ENCODE results near the gene CLMP. TPM values are rescaled to one million over a fixed set of nuclear protein-coding genes. Genes with fewer than 3 reads are reported as not detected.

CLMP gene
- total RNA-seq, 1 donor from 2014 or later, result 2.3 TPM

DNA sequence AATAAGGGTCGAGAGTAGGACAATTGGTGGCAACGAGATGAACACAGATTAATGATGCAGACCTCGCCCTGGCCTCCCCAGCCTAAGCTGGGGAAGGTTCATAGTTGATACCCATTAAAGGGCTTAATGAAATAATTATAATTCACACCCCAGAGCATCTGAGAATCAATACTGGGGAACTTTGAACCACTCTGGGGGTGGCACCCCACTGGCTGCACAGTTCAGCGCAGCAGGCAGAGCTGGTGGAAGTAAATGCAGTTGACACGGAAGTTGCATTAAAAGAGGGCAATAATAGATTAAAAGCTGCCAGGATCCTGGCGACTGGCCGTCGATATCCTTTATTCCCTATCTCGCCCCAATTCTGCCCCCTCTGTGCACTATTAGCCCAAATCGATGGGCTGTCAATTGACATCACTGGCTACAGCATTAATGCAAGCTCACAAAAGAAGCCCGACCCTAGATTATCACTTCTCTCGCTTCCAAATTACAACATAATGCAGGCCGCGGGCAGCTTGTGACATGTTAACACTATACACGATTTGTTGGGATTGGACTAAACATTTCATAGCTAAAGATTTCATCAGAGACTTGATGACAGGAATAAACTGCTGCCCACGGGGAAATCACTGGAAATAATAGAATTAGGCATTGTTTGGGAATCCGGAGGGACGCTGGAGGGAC is 147.6 kb downstream of the CLMP start:
- Mint-ChIP-seq H3K36me3 (ENCODE audit: insufficient read depth) (no peaks in the 10 kb centered on the region), H3K27me3 (peaks cover 6% of the 10 kb centered on the region), H3K4me1 (ENCODE audit: low read depth) (no peaks in the 10 kb centered on the region), H3K27ac (no peak overlapping the region), H3K4me3 (ENCODE audit: low read depth) (no peak overlapping the region), H3K9me3 (ENCODE audit: low read depth) (no peaks in the 10 kb centered on the region)
- TF ChIP-seq, protein P1, sequence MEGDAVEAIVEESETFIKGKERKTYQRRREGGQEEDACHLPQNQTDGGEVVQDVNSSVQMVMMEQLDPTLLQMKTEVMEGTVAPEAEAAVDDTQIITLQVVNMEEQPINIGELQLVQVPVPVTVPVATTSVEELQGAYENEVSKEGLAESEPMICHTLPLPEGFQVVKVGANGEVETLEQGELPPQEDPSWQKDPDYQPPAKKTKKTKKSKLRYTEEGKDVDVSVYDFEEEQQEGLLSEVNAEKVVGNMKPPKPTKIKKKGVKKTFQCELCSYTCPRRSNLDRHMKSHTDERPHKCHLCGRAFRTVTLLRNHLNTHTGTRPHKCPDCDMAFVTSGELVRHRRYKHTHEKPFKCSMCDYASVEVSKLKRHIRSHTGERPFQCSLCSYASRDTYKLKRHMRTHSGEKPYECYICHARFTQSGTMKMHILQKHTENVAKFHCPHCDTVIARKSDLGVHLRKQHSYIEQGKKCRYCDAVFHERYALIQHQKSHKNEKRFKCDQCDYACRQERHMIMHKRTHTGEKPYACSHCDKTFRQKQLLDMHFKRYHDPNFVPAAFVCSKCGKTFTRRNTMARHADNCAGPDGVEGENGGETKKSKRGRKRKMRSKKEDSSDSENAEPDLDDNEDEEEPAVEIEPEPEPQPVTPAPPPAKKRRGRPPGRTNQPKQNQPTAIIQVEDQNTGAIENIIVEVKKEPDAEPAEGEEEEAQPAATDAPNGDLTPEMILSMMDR (IDR thresholded peaks at IDR 0.05; ENCODE audit: unreplicated experiment), result no peak
- DNase-seq (ENCODE audit: low spot score, unreplicated experiment), result no peak

DNA sequence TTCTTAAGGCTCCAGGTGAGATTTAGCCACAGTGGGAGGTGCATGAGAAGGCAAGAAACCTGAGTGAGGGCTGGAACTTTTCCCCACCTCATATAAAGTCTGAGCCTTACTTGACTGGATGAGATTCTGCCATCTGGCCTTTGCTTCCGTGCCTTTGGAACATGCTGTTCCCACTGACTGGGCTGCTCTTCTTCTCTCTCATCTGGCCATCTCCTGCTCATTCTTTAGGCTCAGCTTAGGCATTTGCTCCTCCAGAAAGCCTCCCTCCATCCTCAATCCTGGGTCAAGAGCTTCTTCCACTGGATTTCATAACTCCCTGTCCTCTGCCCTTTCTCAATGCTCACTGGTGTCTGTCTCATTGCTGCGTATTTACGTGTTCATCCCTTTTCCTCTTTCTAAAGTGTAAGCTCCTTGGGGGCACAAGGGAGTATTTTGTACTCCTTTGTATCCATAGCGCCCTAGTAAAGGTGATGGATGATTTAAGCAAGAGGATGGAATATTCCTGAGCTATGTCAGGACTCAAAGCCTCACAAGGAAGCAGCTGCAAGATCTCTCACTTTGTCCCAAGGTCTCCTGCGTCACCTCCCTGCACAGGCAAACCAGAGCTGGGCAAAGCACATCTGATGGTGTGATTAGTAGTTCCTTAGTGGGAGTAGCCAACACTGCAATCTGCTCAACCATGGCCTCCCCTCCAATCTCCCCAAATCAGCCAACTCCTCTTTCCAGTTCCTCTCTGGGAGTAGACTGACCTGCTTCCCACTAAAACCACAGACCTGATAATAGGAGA is 148.4 kb downstream of the CLMP start:
- H3K9me3 Mint-ChIP-seq (ENCODE audit: low read depth), result no peaks in the 10 kb centered on the region
- no peaks in the 10 kb centered on the region for H3K4me1 Mint-ChIP-seq (ENCODE audit: low read depth)
- TF ChIP-seq, protein P1 (IDR thresholded peaks at IDR 0.05; ENCODE audit: unreplicated experiment), result no peak
- H3K27ac Mint-ChIP-seq, result no peak overlapping the region
- H3K27me3 Mint-ChIP-seq, result peaks cover 6% of the 10 kb centered on the region
- no peak for DNase-seq (ENCODE audit: low spot score, unreplicated experiment)
- H3K36me3 Mint-ChIP-seq (ENCODE audit: insufficient read depth), result no peaks in the 10 kb centered on the region
- H3K4me3 Mint-ChIP-seq (ENCODE audit: low read depth), result no peak overlapping the region

DNA sequence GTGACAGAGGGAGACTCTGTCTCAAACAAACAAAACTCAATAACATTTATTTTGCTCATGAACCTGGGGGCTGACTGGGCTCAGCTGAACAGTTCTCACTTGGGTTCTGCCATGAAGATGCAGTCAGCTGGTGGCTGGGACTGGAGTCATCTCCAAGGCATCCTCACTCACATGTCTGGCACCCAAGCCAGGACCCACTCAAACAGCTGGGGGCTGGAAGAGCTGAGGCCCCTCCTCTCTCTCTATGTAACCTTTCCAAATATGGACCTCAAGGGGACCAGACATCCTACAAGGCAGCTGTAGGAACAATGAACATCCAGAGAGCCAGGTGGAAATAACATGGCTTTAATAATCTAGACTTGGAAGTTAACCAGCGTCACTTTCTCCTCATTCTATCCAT is 149.9 kb downstream of the CLMP start:
- H3K9me3 Mint-ChIP-seq (ENCODE audit: low read depth), result no peaks in the 10 kb centered on the region

GRCh38 chr11:123041185-123041584 is 153.9 kb downstream of the CLMP start:
- no peak overlapping the region for H3K27ac Mint-ChIP-seq
- H3K4me1 Mint-ChIP-seq (ENCODE audit: low read depth), result peaks cover 2% of the 10 kb centered on the region
- no peak for DNase-seq (ENCODE audit: low spot score, unreplicated experiment)
- TF ChIP-seq, protein P1 (IDR thresholded peaks at IDR 0.05; ENCODE audit: unreplicated experiment), result no peak
- no peaks in the 10 kb centered on the region for H3K36me3 Mint-ChIP-seq (ENCODE audit: insufficient read depth)
- no peak overlapping the region for H3K4me3 Mint-ChIP-seq (ENCODE audit: low read depth)
- no peaks in the 10 kb centered on the region for H3K9me3 Mint-ChIP-seq (ENCODE audit: low read depth)
- no peaks in the 10 kb centered on the region for H3K27me3 Mint-ChIP-seq

More for the DNA sequence above, 149.9 kb downstream of the CLMP start:
- H3K27me3 Mint-ChIP-seq, result peaks cover 6% of the 10 kb centered on the region
- no peak overlapping the region for H3K4me3 Mint-ChIP-seq (ENCODE audit: low read depth)
- no peak overlapping the region for H3K27ac Mint-ChIP-seq
- no peaks in the 10 kb centered on the region for H3K36me3 Mint-ChIP-seq (ENCODE audit: insufficient read depth)
- TF ChIP-seq, protein P1 (IDR thresholded peaks at IDR 0.05; ENCODE audit: unreplicated experiment), result no peak
- H3K4me1 Mint-ChIP-seq (ENCODE audit: low read depth), result no peaks in the 10 kb centered on the region
- no peak for DNase-seq (ENCODE audit: low spot score, unreplicated experiment)

DNA sequence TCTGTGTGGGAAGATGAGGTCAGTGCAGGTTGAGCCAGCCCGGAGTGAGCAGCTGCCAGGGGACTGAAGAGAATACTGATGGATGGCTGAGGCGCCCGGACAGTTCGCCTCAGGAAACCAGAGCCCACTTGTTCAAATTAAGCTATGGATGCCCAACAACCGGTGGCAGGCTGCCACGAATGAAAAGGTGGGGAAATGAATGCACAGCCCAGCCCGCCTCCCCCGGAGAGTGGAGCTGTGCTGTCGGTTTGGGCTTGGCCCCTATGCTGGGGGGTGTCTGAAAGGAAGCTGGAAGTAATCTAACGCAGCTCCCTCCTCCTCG is 155.0 kb downstream of the CLMP start:
- no peak overlapping the region for H3K4me3 Mint-ChIP-seq (ENCODE audit: low read depth)
- H3K4me1 Mint-ChIP-seq (ENCODE audit: low read depth), result peaks cover 2% of the 10 kb centered on the region
- H3K9me3 Mint-ChIP-seq (ENCODE audit: low read depth), result no peaks in the 10 kb centered on the region
- H3K27ac Mint-ChIP-seq, result no peak overlapping the region
- TF ChIP-seq, protein P1 (IDR thresholded peaks at IDR 0.05; ENCODE audit: unreplicated experiment), result no peak
- H3K36me3 Mint-ChIP-seq (ENCODE audit: insufficient read depth), result no peaks in the 10 kb centered on the region
- no peak for DNase-seq (ENCODE audit: low spot score, unreplicated experiment)
- H3K27me3 Mint-ChIP-seq, result no peaks in the 10 kb centered on the region
